Thyroid gland (tissue), 4 donors: ENCODE results near the gene SYNRG. TPM values are rescaled to one million over a fixed set of nuclear protein-coding genes. Genes with fewer than 3 reads are reported as not detected.
"Not testable (repeated sequence)": the region's sequence is repeated elsewhere in the genome, so short reads cannot be mapped to it uniquely, and the experiment has no call there.

Experiments used
- DNase-seq, 2 donors: peaks; one replicate each; pipeline ENCODE4 v3.0.0-alpha.2; 2019
- H3K27ac ChIP-seq, 3 donors: fragments of 200-600 bp; sonication (generic); 1 replicate in 2 of 3; 2 replicates in 1 of 3; pipeline ENCODE4 v1.5.1; 2016 to 2019; ENCODE audit warnings: mild to moderate bottlenecking in 1 of 3, moderate library complexity in 1 of 3
- H3K27me3 ChIP-seq: fragments of 200-600 bp; sonication (generic); one replicate; pipeline ENCODE4 v1.5.1; 2019
- H3K36me3 ChIP-seq, 2 donors: fragments of 200-600 bp; sonication (generic); one replicate each; pipeline ENCODE4 v1.5.1; 2016 to 2019
- H3K4me1 ChIP-seq, 2 donors: fragments of 200-600 bp; sonication (generic); one replicate each; pipeline ENCODE4 v1.5.1; 2017 to 2019
- H3K4me3 ChIP-seq, 3 donors: fragments of 200-600 bp; sonication (generic); replicated peaks in 1 of 3; 1 replicate in 2 of 3; 2 replicates in 1 of 3; pipeline ENCODE4 v1.5.1; 2016; ENCODE audit warnings: mild to moderate bottlenecking in 1 of 3
- H3K9me3 ChIP-seq: fragments of 200-600 bp; sonication (generic); one replicate; pipeline ENCODE4 v1.5.1; 2017
- CTCF ChIP-seq, 6 experiments: fragments of 200-600 bp in 3 of 6; fragments of 450-650 bp in 3 of 6; sonication (generic) in 3 of 6; IDR thresholded peaks; one replicate each; pipeline ENCODE4 v1.5.1; 2016 to 2019; ENCODE audit warnings: antibody characterized with exemption in 6 of 6, mild to moderate bottlenecking in 2 of 6, inconsistent platforms in 1 of 6, moderate library complexity in 1 of 6
- POLR2A ChIP-seq, 2 donors: fragments of 450-650 bp; IDR thresholded peaks; one replicate each; pipeline ENCODE4 v1.6.1; 2017; ENCODE audit warnings: antibody characterized with exemption in 2 of 2, mild to moderate bottlenecking in 2 of 2, moderate library complexity in 1 of 2
- WGBS, 2 donors: methylation state at CpG; one replicate each; pipeline ENCODE4 v1.1.5; 2017; 5-methylcytosine and 5-hydroxymethylcytosine counted together
- intact Hi-C: fragments of 100-400 bp; cut with DNase I; formaldehyde crosslinking; loops from one replicate; pipeline ENCODE4 v1.15.1; 2023
- total RNA-seq, 4 donors: library from RNA; depleted of rRNA; stranded (reverse); fragments of >200 nt; gene quantifications; one replicate each; pipeline ENCODE4 v1.2.3, GENCODE V29; 2016

The SYNRG gene
- total RNA-seq, 4 donors from 2014 or later = 33.4 to 54.1 (median 41.6) TPM

GRCh38 chr17:37517881-37518280 lies 91.3 kb downstream of the SYNRG start:
- peak; percentile 39 to 65 for DNase-seq
- Histone ChIP-seq H3K27me3 (no peaks in the 10 kb centered on the region), H3K4me3 (no peak overlapping the region), H3K36me3 (peaks cover 11 to 29% of the 10 kb centered on the region in 2 donors), H3K4me1 (no peaks in the 10 kb centered on the region), H3K9me3 (no peaks in the 10 kb centered on the region), H3K27ac (peak overlapping the region; percentile 0 to 38 (median 31))
- TF ChIP-seq CTCF (IDR thresholded peaks at IDR 0.05) = no peak
- no peak for TF ChIP-seq POLR2A (IDR thresholded peaks at IDR 0.05)
- 63 to 77% methylated on average over 4 of the region's 4 CpGs for WGBS, 2 donors
- intact Hi-C loops = no loop called here

DNA sequence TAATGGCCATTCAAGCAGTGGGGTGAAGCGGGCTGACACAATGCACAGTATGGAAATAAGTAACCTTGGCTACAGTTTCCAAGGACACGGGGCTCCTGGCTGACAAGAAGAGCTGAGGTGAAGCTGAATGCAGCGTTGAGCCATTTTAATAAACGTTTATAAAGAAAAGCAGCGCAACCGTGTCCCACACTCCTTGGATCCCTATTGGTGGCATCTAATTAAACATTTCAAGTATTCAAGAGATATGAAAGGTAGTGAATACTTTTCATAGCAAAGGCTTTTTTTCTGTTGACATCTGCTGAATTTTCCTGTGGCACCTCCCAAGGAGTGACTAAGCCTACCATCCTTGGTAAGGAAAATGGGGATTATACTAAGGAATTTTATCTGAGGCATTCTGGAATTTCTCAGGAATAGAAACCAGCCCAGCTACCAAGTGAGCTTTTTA lies 93.1 kb downstream of the SYNRG start:
- Histone ChIP-seq H3K4me3 (no peak overlapping the region), H3K36me3 (peaks cover 19 to 36% of the 10 kb centered on the region in 2 donors), H3K27ac (no peak overlapping the region), H3K4me1 (no peaks in the 10 kb centered on the region), H3K9me3 (no peaks in the 10 kb centered on the region), H3K27me3 (no peaks in the 10 kb centered on the region)
- no peak for TF ChIP-seq CTCF (IDR thresholded peaks at IDR 0.05)
- TF ChIP-seq POLR2A (IDR thresholded peaks at IDR 0.05) = no peak
- intact Hi-C loops = no loop called here
- WGBS, 2 donors = 91% methylated on average over 6 of the region's 6 CpGs
- no peak for DNase-seq

- Histone ChIP-seq H3K36me3 (peaks cover 19 to 21% of the 10 kb centered on the region in 2 donors), H3K27me3 (no peaks in the 10 kb centered on the region), H3K9me3 (no peaks in the 10 kb centered on the region), H3K4me3 (no peak overlapping the region), H3K4me1 (no peaks in the 10 kb centered on the region), H3K27ac (no peak overlapping the region)
- no peak for TF ChIP-seq POLR2A (IDR thresholded peaks at IDR 0.05)
- TF ChIP-seq CTCF (IDR thresholded peaks at IDR 0.05) = no peak
- no peak for DNase-seq
- WGBS, 2 donors = 89 to 95% methylated on average over 10 of the region's 10 CpGs
- intact Hi-C loops = no loop called here
Observed at GRCh38 chr17:37513711-37514110, 95.5 kb downstream of the SYNRG start.

- Histone ChIP-seq H3K9me3 (no peaks in the 10 kb centered on the region), H3K27me3 (no peaks in the 10 kb centered on the region), H3K36me3 (peaks cover 14 to 19% of the 10 kb centered on the region in 2 donors), H3K4me3 (no peak overlapping the region), H3K27ac (no peak overlapping the region), H3K4me1 (no peaks in the 10 kb centered on the region)
- intact Hi-C loops = no loop called here
- 84 to 85% methylated on average over 9 to 23 of the region's 24 CpGs for WGBS, 2 donors
- TF ChIP-seq CTCF (IDR thresholded peaks at IDR 0.05) = no peak
- no peak for TF ChIP-seq POLR2A (IDR thresholded peaks at IDR 0.05)
- DNase-seq = no peak
Observed at GRCh38 chr17:37512442-37513068, 96.7 kb downstream of the SYNRG start.

- intact Hi-C loops = not testable (repeated sequence)
- WGBS, 2 donors = 60 to 70% methylated on average over 1 of the region's 1 CpG
Observed at GRCh38 chr17:37511642-37512041, 97.6 kb downstream of the SYNRG start.

More at GRCh38 chr17:37511642-37512041, 97.6 kb downstream of the SYNRG start:
- not testable (repeated sequence) for H3K4me3 ChIP-seq, H3K27me3 ChIP-seq, H3K9me3 ChIP-seq, H3K4me1 ChIP-seq, DNase-seq, H3K27ac ChIP-seq
- peaks cover 14 to 19% of the 10 kb centered on the region in 2 donors for H3K36me3 ChIP-seq
